Measurements from ENCODE around the gene DPY19L1.
"Not testable (repeated sequence)": the region's sequence is repeated elsewhere in the genome, so short reads cannot be mapped to it uniquely, and the experiment has no call there.

DPY19L1 gene

DNA sequence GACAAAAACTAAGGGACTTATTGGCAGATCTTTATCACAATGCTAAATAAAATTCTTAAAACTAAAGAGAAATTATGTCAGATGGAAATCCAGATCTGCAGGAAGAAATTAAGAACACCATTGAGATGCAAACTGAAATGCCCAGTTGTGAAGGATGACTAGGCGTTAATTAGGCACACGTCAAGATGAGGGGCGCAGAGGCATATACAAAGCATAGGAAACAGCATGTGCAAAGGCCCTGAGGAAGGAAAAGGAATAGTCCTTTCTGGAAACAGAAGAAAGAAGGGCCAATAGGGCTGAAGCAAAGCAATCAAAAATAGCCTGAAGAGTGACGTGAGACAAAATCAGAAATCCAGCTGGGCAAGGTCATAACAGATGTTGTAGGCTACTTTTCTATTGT lies 53.1 kb downstream of the DPY19L1 start:
- not testable (repeated sequence) for DNase-seq

DNA sequence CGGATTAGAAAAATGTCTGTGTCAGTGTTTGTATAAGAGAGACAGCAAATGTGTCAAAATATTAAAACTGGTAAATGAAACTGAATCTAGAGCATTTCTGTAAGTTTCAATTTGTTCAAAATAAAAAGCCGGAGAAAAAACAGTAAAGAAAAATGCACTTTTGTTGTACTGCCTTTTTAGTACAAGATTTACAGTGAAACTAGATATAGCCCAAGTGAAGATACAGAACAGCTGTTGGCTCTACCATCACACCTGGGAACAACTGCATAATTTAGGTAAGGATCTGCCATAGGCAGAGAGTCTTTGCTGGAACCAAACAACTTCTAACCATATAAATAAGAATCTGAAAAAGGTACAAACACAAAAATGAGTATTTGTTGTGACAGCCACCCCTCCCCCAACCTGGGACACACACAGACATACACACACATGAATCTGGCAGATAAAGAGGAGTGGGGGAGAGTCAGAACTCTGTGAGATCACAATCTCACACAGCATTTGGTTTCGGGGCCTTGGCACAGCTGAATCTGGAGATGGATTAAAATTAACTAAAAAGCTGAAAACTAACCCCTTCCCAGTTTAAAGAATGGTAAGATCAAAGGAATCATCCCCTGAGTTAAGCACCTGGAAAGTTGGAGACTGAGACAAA lies 54.8 kb downstream of the DPY19L1 start:
- DNase-seq: no peak

- DNase-seq: not testable (repeated sequence)
Measured at GRCh38 chr7:34979124-34979523, 58.2 kb downstream of the DPY19L1 start.

DNA sequence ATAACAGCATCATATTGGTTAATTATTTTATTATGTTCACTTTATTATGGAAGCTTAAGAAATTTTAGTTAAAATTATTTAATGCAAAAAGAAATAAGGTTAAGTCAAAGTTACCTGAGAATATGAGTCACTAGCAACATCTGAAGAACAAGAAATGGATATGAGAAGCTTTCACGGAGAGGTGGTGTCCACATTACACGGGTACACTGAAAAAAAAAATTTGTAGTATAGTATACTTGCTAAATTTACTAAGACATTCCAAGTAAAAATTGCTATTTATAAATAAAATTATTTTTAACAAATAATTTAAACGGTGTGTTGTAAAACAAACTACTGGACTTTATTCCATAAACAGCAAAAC lies 63.9 kb downstream of the DPY19L1 start:
- no peak for DNase-seq

DNA sequence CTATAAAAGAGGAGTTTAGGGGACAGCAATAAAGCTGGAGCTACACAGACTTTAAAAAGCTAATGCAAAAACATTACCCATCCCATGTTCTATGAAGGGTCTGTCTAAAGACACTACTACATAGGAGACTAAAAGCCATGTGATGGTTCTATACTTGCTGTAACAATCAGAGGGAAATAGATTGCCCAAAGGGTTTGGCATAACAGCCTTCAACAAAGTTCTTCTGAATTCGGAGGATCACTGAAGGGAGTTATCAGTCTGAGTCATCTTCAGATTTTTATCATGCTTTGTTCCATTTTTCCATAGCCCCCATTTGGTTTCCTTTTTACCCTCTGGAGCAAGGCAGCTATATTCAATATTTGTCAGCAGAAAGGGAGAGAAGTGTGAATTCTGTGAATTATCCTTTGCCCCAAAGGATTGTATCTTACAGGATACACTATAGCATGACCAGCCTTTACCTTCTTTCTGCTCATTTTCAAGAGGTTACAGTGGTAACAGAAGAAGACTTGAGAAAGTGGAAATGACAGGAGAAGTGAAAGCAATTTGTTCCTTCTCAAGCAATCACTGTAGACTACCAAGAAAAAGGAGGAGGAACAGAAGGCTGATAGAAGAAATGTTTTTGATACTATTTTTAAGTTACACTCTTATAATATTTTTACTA lies 64.4 kb downstream of the DPY19L1 start:
- DNase-seq: not testable (repeated sequence)

- DNase-seq: not testable (repeated sequence)
Measured at GRCh38 chr7:34967818-34968217, 69.5 kb downstream of the DPY19L1 start.

GRCh38 chr7:34966504-34966903 lies 70.8 kb downstream of the DPY19L1 start:
- DNase-seq: not testable (repeated sequence)

DNA sequence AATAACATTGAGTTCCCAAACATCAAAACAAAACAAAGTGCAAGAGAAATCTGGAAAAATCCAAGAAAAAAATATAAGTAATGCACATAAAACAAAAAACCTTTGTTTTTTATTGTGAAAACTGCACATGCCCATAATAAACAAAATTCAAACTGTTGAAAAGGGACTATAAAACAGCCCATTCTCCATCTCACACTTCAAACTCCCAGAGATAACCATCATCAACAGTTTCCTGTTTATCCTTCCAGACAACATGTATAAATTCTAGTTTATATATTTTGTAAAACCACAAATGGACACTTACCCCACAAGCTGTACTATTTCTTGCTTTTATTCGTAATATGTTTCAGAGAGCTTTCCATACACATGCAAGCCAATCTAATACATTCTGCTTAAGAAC lies 79.3 kb downstream of the DPY19L1 start:
- no peak for DNase-seq

GRCh38 chr7:34952822-34953221 lies 84.5 kb downstream of the DPY19L1 start:
- DNase-seq: no peak

- no peak for DNase-seq
Measured at GRCh38 chr7:34949361-34949760, 87.9 kb downstream of the DPY19L1 start.

- DNase-seq: not testable (repeated sequence)
Measured at GRCh38 chr7:34947427-34947826, 89.9 kb downstream of the DPY19L1 start.

DNA sequence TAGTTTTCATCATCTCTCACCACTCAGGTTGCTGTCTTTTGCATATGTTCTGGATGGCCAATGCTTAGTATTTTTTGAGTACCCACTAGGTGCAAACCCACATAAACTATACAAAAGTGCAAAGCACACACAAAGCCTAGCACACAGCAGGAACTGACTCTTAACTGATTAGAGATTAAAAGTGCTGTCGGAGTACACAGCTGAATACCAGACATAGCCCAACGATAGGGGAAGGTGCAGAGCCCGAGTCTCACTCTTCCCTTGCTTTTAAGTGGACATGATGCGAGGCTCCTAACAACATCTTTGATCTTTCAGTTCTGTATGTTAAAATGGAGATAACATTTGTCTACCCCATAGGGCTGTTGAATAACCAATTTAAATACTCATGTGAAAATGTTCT lies 90.8 kb downstream of the DPY19L1 start:
- DNase-seq: no peak

DNA sequence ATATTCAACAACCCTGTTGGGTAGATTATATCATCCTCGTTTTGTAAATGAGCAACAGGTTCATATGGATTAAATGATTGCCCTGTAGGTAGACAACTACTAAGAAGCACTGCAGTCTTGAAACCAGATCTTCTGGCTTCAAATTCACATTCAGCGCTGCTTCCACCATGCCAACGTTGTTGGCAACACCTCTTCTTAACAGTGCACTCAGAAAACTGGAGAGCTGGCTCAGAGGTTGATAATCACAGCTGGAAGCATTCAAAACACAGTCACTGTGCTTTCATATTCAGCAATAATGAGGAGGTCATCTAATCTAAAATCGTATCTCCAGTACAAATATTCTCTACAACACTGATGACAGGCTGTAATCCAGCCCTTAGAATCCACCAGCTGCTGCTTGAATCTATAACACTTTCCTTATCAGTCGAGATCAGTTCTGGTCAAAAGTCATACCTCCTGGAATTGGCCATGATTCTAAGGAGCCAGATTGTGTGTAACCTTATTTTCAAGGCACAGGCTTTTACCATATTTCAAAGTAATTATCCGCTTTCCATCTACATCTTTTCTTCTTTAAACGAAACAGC lies 91.3 kb downstream of the DPY19L1 start:
- not testable (repeated sequence) for DNase-seq

- no peak for DNase-seq
Measured at GRCh38 chr7:34939175-34939574, 98.1 kb downstream of the DPY19L1 start.

DNA sequence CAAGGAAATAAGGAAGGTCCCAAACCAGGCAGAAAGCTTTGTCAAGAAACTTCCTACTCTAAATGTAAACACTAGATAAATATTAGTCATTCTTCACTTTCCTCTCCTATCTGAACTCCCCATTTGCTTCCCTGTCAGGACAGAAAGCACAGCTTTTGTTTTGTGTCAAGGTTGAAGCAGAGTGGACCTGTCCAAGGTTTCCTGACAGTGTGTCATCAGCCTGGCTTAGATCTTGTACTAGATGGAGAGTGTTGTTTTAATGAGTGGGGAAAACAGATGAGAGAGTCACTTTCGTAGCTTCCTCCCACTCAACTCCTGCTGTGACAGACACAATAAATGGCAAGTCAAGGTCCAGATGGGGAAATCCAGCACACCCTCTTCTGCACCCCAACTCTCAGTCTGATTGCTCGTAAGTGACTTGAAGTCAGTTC lies 101.5 kb downstream of the DPY19L1 start:
- not testable (repeated sequence) for DNase-seq

- no peak for DNase-seq
Measured at GRCh38 chr7:34931739-34932138, 105.5 kb downstream of the DPY19L1 start.

DNA sequence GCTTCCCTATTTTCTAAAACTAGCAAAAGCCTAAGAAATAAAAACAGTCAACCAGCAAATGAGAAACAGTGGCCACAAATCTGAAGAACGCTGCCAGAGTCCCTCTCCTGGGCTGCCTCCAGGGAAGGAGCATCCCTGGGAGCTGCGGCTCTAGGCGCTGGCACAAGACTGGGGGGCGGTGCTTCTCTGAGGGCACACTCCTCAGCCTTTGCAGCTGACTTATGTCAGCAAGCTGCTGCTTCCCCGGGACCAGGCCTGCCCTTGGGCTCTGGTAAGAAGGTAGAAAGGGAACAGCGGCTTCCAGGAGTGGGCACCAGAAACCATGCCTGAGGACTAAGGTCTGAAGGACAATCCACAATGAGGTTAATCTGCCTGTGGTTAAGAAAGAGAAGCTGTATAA lies 107.5 kb downstream of the DPY19L1 start:
- DNase-seq: not testable (repeated sequence)

GRCh38 chr7:34928560-34928959 lies 108.7 kb downstream of the DPY19L1 start:
- no peak for DNase-seq

- no peak for DNase-seq
Measured at GRCh38 chr7:34928052-34928451, 109.2 kb downstream of the DPY19L1 start.

DNA sequence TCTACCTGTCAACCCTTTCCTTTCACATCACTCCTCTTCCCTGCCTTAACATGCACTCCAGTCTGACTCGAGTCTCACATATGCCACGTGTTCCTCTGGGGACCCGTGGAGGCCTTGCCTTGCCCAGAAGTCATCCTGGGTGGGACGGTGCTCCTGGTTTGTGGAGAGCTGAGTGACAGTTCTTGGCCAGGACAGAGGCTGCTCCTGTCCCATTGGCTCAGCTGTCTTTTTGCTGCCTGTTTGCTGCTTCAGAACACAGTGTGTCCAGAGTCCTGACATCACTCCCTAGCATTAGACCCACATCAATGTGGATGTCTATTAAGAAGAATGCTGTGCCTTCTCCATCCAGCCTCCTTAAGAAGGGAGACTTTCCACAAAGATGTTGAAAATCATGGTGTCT lies 116.8 kb downstream of the DPY19L1 start:
- DNase-seq: not testable (repeated sequence)

DNA sequence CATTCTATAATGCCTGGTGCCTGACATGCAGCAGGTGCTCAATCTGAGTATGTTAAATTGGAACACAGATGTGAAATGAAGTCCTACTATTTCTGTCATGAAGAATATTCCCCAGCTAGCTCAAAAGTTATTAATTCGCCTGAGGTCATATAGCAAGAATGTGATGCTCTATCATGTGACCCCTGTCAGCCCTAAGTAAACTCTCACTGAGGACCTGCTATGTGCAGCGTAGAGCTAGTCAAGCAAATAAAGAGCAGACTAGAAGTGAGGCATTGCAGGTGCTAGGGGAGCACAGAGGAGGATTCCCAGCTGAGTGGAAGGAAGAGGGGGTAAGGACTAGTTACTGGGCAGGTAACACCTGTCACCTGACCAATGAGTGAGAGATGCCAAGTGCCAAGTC lies 118.2 kb downstream of the DPY19L1 start:
- not testable (repeated sequence) for DNase-seq

GRCh38 chr7:34918198-34918861 lies 119.0 kb downstream of the DPY19L1 start:
- not testable (repeated sequence) for DNase-seq

DNA sequence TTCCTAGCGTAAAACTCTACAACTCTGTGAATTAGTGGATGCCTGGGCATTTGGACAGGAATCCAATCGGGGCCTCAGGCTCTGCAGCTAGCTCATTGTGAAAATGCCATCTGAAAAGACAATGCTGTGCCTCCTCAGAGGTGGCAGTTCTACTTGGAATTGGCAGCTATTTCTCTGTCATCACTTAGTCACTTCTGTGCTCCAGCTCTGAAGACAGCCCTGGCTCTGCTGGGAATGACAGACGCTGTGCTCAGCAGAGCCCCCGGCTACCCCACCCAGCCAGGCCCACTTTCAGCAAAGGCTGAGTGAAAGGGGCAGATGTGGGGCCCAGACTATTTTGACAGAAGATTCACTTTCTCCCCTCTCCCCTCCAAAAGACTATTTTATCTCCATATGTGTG lies 119.8 kb downstream of the DPY19L1 start:
- DNase-seq: not testable (repeated sequence)

- DNase-seq: no peak
Measured at GRCh38 chr7:34916267-34916666, 121.0 kb downstream of the DPY19L1 start.

Data from right hindlimb (tissue), 1 donor.